OCI-LY1 (cell line): ENCODE data around the gene ZNF554.

Source experiments
- H2AFZ ChIP-seq: fragments of 200-600 bp; sonication (generic), shearing (Covaris generic); 2 replicates; pipeline ENCODE4 v1.6.0; 2014; ENCODE audit warnings: antibody characterized with exemption, mild to moderate bottlenecking, low read length
- H3F3A ChIP-seq: fragments of 200-600 bp; sonication (generic), shearing (Covaris generic); 2 replicates; pipeline ENCODE4 v1.6.0; 2014; ENCODE audit warnings: mild to moderate bottlenecking, antibody characterized with exemption, low read length, moderate library complexity; ENCODE audit not compliant: insufficient read depth
- H3K27ac ChIP-seq: fragments of 200-600 bp; sonication (generic); 2 replicates; pipeline ENCODE4 v1.5.1; 2014; ENCODE audit warnings: low read length, mixed run types, mild to moderate bottlenecking, low read depth; ENCODE audit not compliant: poor library complexity, severe bottlenecking
- H3K27me3 ChIP-seq: fragments of 200-600 bp; sonication (generic); 2 replicates; pipeline ENCODE4 v1.6.0; 2014; ENCODE audit warnings: antibody characterized with exemption, mild to moderate bottlenecking, low read length, moderate library complexity; ENCODE audit not compliant: insufficient read depth
- H3K36me3 ChIP-seq: fragments of 200-600 bp; sonication (generic); 2 replicates; pipeline ENCODE4 v1.6.1; 2014; ENCODE audit warnings: mild to moderate bottlenecking, antibody characterized with exemption, low read length, moderate library complexity, mixed read lengths; ENCODE audit not compliant: insufficient read depth
- H3K4me1 ChIP-seq: fragments of 200-600 bp; sonication (generic); 2 replicates; pipeline ENCODE4 v1.5.1; 2014; ENCODE audit warnings: mild to moderate bottlenecking, low read length, moderate library complexity; ENCODE audit not compliant: insufficient read depth, severe bottlenecking
- H3K4me2 ChIP-seq: fragments of 200-600 bp; sonication (generic), shearing (Covaris generic); 2 replicates; pipeline ENCODE4 v1.6.1; 2014; ENCODE audit warnings: low read length
- H3K4me3 ChIP-seq: fragments of 200-600 bp; sonication (generic); 2 replicates; pipeline ENCODE4 v1.5.1; 2014; ENCODE audit warnings: low read length, low read depth, mild to moderate bottlenecking, mixed read lengths; ENCODE audit not compliant: poor library complexity, severe bottlenecking
- H3K79me2 ChIP-seq: fragments of 200-600 bp; shearing (Covaris generic); 2 replicates; pipeline ENCODE4 v1.6.1; 2016; ENCODE audit warnings: mixed run types, low read length, mixed read lengths; ENCODE audit not compliant: insufficient read depth
- H3K9ac ChIP-seq: fragments of 200-600 bp; sonication (generic), shearing (Covaris generic); 2 replicates; pipeline ENCODE4 v1.6.1; 2014; ENCODE audit warnings: mild to moderate bottlenecking, low read length, mixed read lengths
- H3K9me2 ChIP-seq: fragments of 200-600 bp; sonication (generic), shearing (Covaris generic); 2 replicates; pipeline ENCODE4 v1.6.1; 2014; ENCODE audit warnings: low read depth, mild to moderate bottlenecking, low read length, mixed read lengths
- H3K9me3 ChIP-seq: fragments of 200-600 bp; shearing (Covaris generic); 2 replicates; pipeline ENCODE4 v1.6.1; 2014; ENCODE audit warnings: low read length, mixed read lengths
- H4K20me1 ChIP-seq: fragments of 200-600 bp; sonication (generic), shearing (Covaris generic); 2 replicates; pipeline ENCODE4 v1.6.0; 2016; ENCODE audit warnings: mild to moderate bottlenecking, low read length; ENCODE audit not compliant: insufficient read depth
- EZH2 ChIP-seq: fragments of 200-600 bp; sonication (generic), shearing (Covaris generic); IDR thresholded peaks from 2 replicates; pipeline ENCODE4 v1.8.0; 2017; ENCODE audit warnings: borderline replicate concordance, mixed run types, mild to moderate bottlenecking, antibody characterized with exemption, low read length, moderate library complexity, mixed read lengths
- TF ChIP-seq, protein P1 (sequence below): fragments of 200-600 bp; sonication (generic), shearing (Covaris generic); IDR thresholded peaks from 2 replicates; pipeline ENCODE4 v1.5.1; 2017; ENCODE audit warnings: mild to moderate bottlenecking, antibody characterized with exemption, low read length, moderate library complexity, mixed read lengths

The ZNF554 gene

DNA sequence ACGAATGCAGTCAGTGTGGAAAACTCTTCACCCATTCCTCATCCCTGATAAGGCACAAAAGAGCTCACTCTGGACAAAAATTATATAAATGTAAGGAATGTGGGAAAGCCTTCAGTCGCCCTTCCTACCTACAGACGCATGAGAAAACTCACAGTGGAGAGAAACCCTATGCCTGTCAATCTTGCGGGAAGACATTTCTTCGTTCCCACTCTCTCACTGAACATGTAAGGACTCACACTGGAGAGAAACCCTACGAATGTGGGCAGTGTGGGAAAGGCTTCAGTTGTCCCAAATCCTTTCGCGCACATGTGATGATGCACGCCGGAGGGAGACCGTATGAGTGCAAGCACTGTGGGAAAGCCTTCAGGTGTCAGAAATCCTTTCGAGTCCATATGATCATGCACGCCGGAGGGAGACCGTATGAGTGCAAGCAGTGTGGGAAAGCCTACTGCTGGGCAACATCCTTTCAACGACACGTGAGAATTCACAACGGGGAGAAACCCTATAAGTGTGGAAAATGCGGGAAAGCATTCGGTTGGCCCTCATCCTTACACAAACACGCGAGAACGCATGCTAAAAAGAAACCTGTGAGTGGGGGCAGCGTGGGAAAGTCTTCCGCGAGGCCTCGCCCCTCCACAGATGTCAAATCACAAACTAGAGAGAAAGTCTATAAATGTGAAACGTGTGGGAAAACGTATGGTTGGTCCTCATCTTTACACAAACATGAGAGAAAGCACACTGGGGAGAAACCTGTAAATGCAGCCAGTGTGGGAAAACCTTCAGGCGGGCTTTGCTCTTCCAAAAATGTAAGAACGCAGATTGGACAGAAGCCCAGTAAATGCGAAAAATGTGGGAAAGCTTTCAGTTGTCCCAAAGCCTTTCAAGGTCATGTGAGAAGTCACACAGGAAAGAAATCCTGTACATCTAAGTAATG lies 58.0 kb downstream of the ZNF554 start:
- H3K4me1 ChIP-seq: no peaks in the 10 kb centered on the region
- H3K27ac ChIP-seq: no peak overlapping the region
- no peaks in the 10 kb centered on the region for H3K36me3 ChIP-seq
- no peak overlapping the region for H3K4me2 ChIP-seq
- no peak overlapping the region for H3K9ac ChIP-seq
- H3K9me2 ChIP-seq: no peaks in the 10 kb centered on the region
- H3K79me2 ChIP-seq: no peaks in the 10 kb centered on the region
- no peaks in the 10 kb centered on the region for H3K27me3 ChIP-seq
- H3K9me3 ChIP-seq: peaks cover 13% of the 10 kb centered on the region
- H4K20me1 ChIP-seq: no peaks in the 10 kb centered on the region
- no peak overlapping the region for H2AFZ ChIP-seq
- H3F3A ChIP-seq: no peaks in the 10 kb centered on the region
- H3K4me3 ChIP-seq: no peak overlapping the region
- TF ChIP-seq, protein P1, sequence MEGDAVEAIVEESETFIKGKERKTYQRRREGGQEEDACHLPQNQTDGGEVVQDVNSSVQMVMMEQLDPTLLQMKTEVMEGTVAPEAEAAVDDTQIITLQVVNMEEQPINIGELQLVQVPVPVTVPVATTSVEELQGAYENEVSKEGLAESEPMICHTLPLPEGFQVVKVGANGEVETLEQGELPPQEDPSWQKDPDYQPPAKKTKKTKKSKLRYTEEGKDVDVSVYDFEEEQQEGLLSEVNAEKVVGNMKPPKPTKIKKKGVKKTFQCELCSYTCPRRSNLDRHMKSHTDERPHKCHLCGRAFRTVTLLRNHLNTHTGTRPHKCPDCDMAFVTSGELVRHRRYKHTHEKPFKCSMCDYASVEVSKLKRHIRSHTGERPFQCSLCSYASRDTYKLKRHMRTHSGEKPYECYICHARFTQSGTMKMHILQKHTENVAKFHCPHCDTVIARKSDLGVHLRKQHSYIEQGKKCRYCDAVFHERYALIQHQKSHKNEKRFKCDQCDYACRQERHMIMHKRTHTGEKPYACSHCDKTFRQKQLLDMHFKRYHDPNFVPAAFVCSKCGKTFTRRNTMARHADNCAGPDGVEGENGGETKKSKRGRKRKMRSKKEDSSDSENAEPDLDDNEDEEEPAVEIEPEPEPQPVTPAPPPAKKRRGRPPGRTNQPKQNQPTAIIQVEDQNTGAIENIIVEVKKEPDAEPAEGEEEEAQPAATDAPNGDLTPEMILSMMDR: no peak

DNA sequence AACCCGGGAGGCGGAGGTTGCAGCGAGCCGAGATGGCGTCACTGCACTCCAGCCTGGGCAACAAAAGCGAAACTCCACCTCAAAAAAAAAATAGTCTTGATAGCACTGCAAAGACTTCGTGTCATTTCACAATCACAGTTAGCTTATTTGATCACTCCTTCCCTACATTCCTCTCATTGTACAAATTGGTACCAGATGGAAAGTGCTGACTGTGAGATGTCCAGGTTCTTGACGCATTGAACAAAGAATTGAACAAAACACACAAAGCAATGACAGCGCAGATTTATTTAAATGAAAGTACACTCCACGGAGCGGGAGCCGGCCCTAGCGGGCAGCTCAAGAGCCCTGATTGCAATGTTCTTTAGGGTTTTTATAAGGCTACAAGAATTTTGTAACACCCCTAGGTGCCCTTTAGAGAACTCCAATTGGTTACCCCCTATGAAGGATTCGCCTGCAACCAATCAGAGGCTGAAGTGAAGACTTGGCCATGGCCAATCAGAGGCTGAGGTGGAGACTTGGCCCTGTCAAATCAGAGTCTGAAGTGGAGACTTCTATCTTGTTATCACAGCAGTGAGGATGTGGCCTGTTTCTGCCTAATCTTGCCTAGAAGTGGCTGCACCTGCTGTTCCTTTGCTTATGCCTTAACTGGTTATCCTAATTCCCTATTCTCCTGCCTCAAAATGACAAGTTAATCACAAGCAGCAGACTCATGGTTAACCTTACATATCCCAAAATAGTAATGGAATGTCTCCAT lies 64.2 kb downstream of the ZNF554 start:
- Histone ChIP-seq H3K9ac (no peak overlapping the region), H3K4me2 (no peak overlapping the region), H3K36me3 (no peaks in the 10 kb centered on the region), H4K20me1 (no peaks in the 10 kb centered on the region), H3F3A (no peaks in the 10 kb centered on the region), H2AFZ (no peak overlapping the region), H3K9me3 (no peaks in the 10 kb centered on the region), H3K4me1 (no peaks in the 10 kb centered on the region), H3K27ac (no peak overlapping the region), H3K4me3 (no peak overlapping the region), H3K9me2 (no peaks in the 10 kb centered on the region), H3K27me3 (no peaks in the 10 kb centered on the region; the same call in 1 of the 2 replicates), H3K79me2 (no peaks in the 10 kb centered on the region)
- TF ChIP-seq, protein P1: no peak
- no peak for TF ChIP-seq EZH2

DNA sequence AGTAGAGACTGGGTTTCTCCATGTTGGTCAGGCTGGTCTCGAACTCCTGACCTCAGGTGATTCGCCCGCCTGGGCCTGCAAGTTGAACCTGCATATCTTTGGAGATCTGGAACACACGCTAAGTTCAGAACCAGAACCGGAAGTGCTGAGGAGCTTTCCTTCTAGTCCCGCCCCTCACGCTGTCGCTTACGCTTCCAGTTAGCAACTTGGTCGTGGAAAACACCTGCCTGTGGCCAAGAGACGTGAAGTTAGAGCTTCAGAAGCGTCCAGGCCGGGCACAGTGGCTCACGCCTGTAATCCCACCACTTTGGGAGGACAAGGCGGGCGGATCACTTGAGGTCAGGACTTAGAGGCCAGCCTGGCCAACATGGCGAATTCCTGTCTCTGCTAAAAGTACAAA lies 66.1 kb downstream of the ZNF554 start:
- Histone ChIP-seq H3F3A (no peaks in the 10 kb centered on the region), H3K9me2 (no peaks in the 10 kb centered on the region), H3K4me1 (no peaks in the 10 kb centered on the region), H3K36me3 (no peaks in the 10 kb centered on the region), H2AFZ (no peak overlapping the region), H3K4me3 (no peak overlapping the region), H4K20me1 (no peaks in the 10 kb centered on the region), H3K27ac (no peak overlapping the region), H3K4me2 (no peak overlapping the region), H3K9ac (no peak overlapping the region), H3K9me3 (no peaks in the 10 kb centered on the region), H3K79me2 (no peaks in the 10 kb centered on the region), H3K27me3 (no peaks in the 10 kb centered on the region; the same call in 1 of the 2 replicates)
- TF ChIP-seq, protein P1: no peak
- no peak for TF ChIP-seq EZH2
